LNCAP (cell line): ENCODE results near the gene DPYD.

ENCODE experiments used
- CTCF ChIP-seq: fragments of 450-650 bp; IDR thresholded peaks from 2 replicates; pipeline ENCODE4 v1.5.1; 2017; ENCODE audit warnings: mild to moderate bottlenecking

DPYD gene

GRCh38 chr1:97553971-97554370, 366.9 kb downstream of the DPYD start:
- no peak for TF ChIP-seq CTCF

- TF ChIP-seq CTCF: peak; percentile 33; the same call in 1 of the 2 replicates
Measured at GRCh38 chr1:97551113-97551512, 369.7 kb downstream of the DPYD start.

GRCh38 chr1:97545446-97545845, 375.4 kb downstream of the DPYD start:
- TF ChIP-seq CTCF: no peak

GRCh38 chr1:97540346-97540888, 380.4 kb downstream of the DPYD start:
- no peak for TF ChIP-seq CTCF

- no peak for TF ChIP-seq CTCF
Measured at GRCh38 chr1:97538113-97538512, 382.7 kb downstream of the DPYD start.

GRCh38 chr1:97533358-97533757, 387.5 kb downstream of the DPYD start:
- no peak for TF ChIP-seq CTCF

- TF ChIP-seq CTCF: no peak
Measured at GRCh38 chr1:97529600-97529999, 391.2 kb downstream of the DPYD start.

GRCh38 chr1:97524211-97524610, 396.6 kb downstream of the DPYD start:
- TF ChIP-seq CTCF: no peak
